GM12874 (cell line): ENCODE data around the gene AP5B1.

Experiments
- TF ChIP-seq, protein P1 (sequence below): IDR thresholded peaks from 2 replicates; pipeline ENCODE4 v1.5.1; 2011; ENCODE audit warnings: low read depth, mild to moderate bottlenecking, control low read depth, low read length, moderate library complexity; ENCODE audit not compliant: insufficient read depth

The AP5B1 gene

DNA sequence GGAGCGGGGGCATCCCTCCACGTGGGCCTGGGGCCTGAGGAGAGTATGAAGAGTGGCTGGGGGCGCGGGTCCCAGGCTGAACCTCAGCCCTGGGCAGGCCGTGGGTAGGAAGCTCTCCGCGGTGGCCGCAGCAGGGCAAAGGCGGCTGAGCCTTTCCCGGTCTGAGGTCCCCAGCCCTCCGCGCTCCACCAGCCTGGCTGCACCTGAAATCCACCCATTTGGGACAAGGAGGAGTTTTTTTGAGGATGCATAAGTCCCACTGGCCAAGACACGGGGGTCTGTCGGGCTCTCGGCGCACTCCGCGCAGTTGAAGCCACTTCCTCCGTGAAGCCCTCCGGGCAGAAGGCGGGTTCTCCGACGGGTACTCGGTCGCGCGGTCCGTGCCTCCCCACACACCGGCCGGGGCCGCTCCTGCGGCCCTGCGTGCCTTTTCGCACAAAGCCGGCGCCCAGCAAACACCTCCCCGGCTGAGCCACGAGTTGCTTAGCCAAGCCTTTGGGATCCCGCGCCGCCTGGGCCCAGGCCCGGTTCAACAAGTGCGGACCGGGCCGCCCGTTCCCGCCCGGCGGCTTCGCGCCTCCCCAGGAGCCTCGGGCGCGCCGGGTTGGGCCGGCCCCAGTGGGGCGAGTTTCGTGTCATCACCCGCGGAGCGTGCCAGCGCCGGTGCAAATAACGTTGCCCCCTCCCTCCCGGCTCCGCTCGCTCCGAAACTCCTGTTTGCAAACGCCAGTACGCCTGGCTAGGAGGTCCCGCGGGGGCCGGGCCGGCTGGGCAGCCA lies 5.4 kb upstream of the AP5B1 start:
- TF ChIP-seq, protein P1, sequence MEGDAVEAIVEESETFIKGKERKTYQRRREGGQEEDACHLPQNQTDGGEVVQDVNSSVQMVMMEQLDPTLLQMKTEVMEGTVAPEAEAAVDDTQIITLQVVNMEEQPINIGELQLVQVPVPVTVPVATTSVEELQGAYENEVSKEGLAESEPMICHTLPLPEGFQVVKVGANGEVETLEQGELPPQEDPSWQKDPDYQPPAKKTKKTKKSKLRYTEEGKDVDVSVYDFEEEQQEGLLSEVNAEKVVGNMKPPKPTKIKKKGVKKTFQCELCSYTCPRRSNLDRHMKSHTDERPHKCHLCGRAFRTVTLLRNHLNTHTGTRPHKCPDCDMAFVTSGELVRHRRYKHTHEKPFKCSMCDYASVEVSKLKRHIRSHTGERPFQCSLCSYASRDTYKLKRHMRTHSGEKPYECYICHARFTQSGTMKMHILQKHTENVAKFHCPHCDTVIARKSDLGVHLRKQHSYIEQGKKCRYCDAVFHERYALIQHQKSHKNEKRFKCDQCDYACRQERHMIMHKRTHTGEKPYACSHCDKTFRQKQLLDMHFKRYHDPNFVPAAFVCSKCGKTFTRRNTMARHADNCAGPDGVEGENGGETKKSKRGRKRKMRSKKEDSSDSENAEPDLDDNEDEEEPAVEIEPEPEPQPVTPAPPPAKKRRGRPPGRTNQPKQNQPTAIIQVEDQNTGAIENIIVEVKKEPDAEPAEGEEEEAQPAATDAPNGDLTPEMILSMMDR, result no peak

DNA sequence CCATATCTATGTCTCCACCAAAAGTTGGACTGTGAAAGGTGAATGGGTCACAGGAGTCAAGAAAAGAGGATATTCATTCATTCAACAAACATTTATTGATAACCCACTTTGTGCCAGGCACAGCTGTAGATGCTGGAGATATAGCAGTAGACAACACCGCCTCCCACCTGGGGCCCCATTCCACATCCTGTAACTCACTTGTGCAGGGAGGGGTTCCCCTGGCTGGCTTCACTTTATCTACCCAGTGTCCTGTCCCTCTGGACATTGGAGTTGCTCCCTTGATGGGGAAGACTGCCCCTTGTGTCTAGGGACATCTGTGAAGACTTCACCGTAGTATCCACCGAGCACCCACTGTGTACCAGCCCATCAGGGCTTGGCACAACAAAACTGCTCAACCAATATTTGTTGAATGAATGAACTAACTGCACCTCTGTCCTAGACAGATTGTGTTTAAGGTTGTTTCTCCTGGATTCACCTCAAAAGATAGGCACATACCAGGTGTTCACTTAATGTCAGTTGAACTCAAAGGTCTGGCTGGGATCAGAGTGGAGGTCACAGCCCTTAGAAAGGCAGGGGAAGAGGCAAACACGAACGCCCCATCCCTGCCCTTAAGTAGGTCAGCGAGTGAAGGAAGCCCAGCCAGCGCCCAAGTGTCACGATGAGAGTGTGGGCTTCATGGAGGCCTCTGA lies 4.7 kb upstream of the AP5B1 start:
- TF ChIP-seq, protein P1, result no peak

DNA sequence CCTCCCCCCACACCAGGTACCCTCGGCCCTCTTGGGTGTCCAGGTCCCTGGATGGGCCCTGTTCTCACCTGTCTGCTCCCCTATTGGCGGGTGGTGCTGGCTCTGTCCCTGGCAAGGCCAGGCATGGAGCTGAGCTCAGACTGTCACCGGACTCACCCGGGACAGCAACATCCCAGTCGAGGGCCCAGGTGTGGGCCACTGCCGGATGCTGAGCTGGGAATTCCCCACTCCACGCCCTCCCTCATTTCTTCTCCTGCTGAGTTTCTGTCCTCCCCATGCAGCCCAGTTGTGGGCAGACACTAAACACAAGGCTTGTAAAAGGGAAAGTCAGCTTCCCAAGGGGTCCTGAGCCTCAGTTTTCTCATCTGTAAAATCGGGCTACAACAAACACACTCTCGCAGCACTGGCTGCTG lies 2.0 kb upstream of the AP5B1 start:
- TF ChIP-seq, protein P1, result no peak

DNA sequence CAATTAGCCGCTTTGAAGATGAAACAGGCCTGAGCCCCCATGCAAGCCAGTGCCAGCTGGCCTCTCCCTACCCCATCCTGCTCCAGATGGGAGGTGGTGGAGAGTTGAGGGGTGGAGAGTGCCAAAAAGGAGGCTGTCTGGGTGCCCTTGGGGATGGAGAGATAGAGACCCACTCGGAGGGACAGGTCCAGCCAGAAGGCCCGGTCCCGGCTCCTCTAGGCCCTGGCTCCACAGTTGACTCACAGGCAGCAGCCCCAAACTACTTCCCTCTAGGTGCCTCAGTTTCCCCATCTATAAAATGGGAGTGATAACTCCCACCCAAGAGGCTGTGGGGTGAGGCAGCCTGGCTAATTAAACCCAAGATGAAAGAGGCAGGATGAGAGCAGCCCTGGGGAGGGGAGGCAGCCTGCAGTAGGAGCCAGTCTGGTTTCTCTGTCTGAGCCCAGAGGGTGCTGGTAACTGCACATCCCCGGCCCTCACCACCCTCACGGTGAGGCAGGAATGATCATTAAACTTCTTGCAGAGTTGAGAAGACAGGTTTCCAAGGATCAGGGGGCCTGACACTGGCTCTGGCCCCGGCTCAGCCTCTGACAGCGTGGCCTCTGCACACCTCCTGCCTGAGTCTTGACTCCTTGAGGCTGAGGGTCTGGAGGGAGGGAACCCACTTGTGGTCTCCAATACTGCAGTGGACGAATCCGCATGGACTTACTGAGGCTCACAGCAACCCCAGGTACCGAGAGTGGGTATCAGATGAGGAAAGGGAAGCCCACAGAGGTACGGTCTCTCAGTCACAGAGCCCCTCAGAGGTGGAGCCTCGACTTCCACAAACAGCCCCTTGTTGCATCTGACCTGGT lies 1.4 kb upstream of the AP5B1 start:
- TF ChIP-seq, protein P1, result no peak

DNA sequence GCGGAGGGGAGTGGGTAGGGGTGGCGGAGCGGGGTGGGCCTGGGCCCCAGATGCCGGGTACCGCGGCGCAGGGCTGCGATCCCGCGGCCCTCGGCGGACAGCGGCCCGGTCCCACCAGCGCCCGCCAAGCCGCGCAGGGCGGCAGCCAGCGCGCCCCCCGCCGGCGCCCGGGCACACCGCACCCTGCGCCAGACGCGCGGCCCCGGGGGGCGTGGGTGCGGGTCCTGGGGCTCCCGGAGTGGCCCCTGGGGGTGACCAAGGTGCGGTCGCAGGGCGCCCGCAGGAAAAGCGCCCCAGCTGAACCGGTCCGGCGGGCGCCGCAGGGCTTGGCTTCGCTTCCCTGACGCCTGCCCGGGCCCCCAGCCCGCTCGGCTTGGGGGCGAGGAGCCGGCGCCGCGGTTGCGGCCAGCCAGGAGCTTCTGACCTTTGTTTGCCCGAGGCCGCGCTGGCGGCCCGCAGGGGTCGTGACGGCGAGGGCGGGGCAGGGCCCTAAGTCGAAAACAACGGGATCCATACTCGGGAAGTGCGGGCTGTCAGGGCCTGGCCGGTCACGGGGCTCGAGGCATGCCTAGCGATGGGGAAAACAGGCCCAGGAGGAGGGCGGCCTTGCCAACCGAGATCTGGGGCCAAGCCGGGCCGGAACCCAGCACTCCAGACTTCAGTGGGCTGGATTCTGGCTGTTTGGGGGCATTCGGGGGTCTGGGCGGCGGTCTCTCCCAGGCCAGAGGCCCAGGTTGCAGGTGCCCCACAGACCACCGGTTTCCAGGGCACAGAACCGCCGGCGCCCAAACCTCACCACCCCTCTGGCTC lies 581 bp upstream of the AP5B1 start:
- TF ChIP-seq, protein P1, result peak; percentile 35; the same call in 1 of the 2 replicates

DNA sequence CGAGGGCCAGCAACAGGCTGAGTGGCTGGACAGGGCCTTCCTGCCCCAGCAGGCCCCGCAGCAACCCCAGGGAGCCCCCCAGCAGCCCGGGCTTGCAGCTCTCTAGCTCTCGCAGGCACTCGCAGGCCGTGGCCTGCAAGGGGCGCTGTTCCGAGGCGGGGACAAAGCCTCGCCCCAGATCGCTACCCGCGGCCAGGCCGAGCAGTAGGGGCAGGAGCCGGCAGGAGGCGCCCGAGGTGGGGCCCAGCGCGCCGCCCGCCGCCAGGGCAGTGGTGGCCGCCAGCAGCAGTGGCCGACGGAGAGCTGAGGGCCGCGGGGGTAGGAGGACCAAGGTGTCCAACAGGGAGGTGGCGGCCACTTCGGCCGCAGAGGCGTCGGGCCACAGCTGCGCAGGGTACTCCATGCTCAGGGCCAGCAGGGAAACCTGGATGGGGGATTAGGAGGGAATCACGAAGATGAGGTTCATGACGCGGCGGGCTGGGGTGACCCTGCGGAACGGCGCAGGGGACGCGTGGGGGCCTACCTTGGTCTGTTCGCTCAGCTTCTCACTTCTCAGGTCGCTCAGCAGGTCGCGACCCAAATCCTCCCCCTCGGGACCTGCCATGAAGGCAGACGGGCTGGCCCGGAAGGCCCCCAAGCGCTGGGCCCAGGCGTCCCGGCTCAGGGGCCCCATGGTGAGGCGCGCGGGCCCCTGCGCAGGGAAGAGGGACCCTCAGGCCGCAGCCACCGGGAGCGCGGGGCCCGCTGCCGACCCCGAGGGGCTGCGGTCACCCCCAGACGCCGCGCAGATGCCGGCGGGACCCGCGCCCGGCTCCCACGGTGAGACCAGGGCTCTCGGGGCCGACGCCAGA lies 632 bp downstream of the AP5B1 start:
- TF ChIP-seq, protein P1, result peak; percentile 99
